ENCODE measurements around the gene IDH3B. TPM values are rescaled to one million over a fixed set of nuclear protein-coding genes. Genes with fewer than 3 reads are reported as not detected.

The IDH3B gene
- total and polyA plus RNA-seq, 2 of the 8 experiments (the other 6 are each of a cell fraction or from before 2014, with no cell fraction given), result 110 to 167 TPM

- TF ChIP-seq CHD7 (IDR thresholded peaks at IDR 0.05; ENCODE audit: insufficient replicate concordance, low read length), result no peak
Measured at GRCh38 chr20:2624190-2624589, 39.8 kb downstream of the IDH3B start (continued).

Data from H1 (cell line).